HG03439 (cell line): ENCODE results near the gene PRPSAP1.

ENCODE experiments used
- ATAC-seq: cut with Tn5 transposase; IDR thresholded peaks from one replicate; pipeline ENCODE4 v1.9.1; 2021; ENCODE audit warnings: mild to moderate bottlenecking, moderate library complexity; ENCODE audit not compliant: unreplicated experiment

PRPSAP1 gene

DNA sequence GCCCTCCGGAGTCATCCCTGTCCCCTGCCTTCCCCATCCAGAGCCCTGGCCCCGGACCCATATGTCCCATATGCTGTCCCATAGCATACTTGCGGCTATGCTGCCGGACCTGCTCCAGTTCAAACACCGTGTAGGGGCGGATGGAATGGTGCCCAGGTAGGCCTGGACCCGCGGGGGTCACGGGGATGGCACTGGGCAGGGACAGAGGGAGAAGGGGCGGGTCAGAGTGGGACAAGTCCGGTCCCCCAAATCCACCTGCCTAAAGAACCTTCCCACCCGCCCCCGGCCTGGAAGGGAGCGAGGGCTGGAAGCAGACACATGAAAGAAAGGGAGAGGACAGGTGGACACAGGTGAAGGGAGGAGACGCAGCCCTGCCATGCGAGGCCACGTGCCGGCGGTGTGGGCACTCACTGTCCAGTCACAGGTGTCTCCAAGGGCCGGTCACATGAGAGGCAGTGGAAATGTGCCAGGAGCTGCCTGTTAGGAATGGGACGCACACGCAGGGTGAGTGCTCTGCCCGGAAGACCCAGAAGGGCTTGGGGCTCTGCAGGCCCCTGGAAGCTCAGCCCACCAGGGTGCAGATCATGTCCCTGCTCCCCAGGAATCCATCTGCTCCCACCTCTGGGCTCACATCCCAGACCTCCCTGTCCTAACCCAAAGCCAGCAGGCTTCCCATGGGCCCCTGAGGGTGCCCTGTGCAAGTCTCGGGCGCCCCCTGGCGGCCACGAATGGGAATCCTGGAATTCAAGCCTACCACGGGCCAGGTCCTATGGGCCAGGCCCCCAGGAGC is 74.6 kb downstream of the PRPSAP1 start:
- peak; percentile 45 for ATAC-seq

DNA sequence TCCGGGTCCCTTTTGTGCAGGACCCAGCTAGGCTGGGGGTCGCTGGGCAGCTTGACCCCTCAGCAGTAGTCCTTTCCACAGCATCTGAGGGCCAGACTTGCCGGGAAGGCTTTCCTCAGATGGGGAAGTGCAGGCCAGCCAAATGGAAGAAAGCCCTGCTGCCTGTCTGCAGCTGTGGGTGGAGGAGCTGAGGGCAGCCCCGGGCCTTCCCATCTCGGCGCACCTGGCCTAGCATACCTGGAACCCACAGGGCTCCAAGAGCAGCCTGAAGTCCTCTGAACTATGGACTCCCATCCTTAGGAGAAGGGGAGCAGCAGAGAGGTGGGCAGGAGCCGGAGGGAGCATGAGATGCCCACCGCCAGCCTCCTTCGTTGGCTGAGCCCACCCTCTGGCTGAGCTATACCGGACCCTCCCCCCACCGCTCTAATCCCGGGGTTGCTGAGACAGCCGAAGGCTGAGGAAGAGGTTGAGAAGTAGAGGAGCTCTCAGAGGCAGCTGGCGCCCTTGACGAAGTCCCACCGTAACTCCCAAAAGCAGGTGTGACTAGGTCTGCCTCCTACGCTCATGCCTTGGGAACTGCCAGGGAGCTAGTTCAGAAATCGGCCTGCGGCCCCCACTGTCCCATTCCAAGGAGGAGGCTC is 75.3 kb downstream of the PRPSAP1 start:
- no peak for ATAC-seq

DNA sequence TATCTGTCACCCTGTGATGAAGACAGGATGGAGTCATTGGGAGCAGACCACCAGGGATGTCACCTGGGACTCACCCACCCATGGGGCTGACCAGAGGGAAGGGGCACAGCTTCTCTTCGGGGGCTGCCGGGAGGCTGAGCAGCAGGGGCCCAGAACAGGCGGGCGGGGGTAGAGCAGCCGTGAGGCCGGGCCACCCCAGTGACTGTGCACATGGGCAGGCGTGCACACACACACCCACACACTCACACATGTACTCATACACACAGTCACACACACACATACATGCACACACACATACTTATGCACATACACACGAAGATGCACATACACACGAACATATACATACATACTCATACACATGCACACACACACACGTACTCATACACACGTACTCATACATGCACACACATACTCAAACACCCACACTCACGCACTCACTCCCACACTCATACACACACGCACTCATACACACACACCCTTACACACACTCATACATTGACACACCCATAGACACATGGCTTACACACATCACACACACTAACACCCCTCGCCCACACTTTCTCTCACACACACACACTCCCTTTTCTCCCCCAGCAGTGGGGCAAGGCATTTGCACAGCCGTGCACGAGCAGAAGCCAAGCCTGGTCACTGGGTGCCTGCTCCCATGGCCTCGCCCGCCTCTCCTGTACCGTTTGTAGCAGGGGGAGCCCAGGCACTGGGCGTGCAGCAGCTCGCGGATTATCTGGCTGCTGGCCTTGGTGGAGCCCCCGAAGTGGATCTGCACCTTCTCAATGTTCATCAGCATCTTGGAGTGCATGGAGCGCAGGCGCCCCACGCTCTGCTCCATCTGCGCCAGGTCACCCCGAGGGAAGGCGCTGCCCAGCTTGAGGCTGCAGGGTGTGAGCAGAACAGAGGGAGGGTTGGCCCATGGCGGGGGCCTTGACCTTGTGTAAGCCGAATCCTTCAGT is 76.1 kb downstream of the PRPSAP1 start:
- ATAC-seq = no peak

DNA sequence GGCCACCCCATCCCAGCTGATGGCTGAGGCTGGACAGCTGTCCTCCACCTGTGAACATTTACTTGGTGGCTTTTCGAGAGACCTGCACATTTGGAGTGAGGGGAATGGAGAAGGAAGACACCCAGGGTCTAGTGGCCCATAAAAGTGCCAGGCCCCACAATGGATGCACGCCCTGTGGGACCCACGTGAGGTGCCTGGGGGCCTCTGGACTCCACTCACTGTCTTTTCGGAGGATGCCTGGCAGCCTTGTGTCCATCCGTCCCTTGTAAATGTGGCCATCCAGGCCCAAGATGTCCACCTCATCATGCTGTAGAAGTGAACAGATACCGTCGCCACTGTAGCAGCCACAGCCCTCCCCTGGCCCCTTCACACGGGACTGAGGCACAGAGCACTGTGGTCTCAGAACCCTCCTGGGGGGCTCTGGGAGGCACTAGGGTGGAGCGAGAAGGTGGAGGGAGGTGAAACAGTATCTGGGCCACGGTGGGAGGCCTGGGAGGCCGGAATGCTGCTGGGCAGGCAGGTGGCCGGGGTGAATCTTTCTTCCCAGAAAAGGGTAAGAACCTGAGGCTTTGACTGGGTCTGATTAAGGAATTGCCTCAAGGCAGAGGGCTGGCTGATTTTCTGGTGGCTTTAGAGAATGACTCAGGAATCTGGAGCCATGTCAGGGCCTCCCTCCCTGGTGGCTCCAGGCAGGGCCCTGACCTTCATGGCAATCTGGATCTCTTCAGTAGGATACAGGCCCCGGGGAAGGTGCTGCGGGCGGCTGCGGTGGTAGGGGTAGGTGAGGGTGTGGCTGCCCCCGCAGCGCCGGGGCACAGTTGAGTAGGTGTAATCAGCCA is 77.0 kb downstream of the PRPSAP1 start:
- ATAC-seq = no peak

DNA sequence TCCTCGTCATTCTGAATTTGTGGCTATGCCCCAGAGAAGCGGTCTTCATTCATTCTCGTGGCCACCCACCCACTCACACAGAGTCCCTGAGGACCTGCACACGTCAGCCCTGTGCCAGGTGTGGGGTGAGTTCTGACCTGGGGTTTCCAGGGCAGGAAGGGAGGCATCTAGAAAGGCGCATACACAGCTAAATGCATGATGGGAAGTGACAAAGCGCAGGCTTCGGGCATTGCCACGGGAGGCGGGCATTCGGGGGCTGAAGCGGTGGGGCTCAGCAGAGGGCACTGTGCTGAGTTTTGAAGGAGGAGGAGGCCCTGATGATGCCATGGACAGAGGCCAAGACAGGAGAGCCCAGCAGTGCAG is 77.7 kb downstream of the PRPSAP1 start:
- ATAC-seq = no peak

DNA sequence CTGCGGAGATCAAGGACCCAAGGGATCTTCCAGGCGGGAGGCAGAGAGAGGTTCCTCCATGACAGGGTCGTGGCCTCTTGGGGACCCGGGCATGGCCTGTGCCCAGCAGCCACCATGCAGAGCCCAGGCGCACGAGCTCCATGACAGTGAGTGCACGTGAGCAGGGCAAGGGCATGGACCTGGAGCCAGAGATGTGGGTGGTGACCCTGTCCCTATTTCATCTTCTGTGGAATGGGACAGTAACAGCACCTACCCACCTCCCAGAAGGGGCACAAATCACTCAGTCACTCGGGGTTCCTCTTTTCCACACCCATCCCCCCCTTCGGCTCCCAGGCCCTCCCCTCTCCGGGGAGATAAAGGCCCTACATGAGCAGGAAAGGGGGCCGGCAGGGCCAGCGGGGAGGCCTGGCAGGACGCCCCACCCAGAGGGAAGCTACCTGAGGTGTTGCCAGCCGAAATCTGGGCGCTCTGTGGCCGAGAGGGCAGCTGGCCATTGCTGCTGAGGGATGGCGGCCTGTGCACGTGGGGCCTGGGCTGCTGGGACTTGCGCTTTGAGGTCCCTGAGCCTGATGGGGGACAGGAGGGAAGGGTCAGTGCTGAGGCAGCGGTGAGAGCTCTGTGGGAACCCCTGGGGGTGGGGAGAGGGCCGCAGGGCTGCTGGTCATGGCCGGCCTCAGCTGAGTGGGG is 78.2 kb downstream of the PRPSAP1 start:
- ATAC-seq = no peak

DNA sequence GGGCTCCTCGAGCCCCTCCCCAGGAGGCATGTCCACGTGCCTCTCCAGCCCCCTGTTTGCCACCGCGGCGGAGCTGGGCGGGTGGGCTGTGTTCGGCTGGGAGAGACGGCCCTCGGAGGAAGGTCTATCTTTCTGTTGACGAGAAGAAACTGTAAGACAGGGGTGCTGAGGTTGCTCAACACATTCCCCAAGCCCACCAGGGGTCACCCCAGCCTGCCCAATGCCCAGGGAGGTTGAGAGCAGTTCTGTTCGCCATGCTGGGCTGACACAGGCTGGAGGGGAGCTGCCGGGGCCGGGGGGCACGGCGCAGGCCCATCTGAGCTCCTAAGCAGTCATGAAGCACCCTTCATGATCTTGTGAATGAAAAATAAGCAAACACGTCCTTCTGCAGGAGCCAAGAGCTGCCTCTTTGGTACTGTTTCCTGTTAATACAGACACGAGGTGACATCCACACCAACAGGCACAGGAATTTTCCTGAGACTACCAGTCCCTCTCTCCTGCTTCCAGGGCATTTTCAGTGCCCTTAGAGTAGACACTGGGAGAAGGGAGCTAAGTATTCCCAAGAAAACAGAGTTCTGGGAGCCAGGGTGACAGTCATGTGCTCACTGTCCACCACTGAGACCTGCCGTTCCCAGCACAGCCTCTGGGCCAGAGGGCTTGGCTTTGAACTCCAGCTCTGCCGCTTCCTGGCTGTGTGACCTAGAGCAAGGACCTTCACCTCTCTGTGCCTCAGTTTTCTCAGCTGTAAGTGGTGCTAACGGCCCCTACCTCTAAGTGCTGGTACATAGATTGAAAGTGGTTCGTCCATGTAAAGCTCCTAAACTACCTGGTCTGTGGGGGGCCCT is 79.4 kb downstream of the PRPSAP1 start:
- no peak for ATAC-seq

- ATAC-seq = no peak
Observed at GRCh38 chr17:76273445-76274111, 80.1 kb downstream of the PRPSAP1 start.

DNA sequence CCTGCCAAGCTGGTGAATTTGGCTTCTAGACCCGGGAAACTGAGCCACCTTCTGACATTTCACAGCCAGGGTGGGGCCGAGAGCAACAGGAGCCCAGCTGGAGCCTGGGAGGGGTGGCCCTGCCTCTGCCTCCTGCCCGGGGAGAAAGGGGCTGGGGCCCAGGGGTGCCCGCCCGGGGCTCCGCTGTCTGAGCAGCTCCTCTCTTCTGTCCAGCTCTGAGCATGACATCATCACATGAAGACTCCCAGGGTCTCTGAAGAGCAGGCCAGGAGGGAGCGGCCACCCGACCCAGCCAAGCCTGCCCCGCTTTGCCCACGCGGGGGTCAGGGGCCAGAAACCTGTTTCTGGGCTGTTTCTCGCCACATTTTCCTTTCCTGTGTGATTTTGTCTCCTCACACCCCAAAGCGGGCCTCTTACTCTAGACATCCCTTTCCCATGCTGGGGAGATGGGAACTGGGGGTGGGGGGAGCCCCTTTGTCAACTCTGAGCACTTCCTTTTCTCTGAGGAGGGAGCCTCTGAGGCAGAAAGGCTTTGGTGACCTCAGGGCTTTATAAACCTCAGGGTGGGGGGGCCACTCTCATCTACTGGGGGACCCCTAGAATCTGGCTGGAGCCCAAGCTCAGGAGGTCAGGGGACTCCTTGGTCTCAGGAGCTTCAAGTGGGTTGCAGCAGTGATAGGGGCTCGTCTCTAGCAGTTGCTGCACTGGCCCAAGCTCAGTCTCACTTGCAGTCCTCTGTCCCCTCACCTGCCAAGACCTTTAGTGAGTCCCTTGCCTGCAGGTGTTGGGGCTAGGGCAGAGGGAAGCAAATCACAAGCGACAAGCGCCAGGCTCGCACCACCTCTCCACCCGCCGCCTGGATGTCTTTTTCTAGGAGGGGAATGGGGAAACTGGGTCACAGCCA is 80.9 kb downstream of the PRPSAP1 start:
- ATAC-seq = peak; percentile 13

- peak; percentile 39 for ATAC-seq
Observed at GRCh38 chr17:76271669-76272540, 81.8 kb downstream of the PRPSAP1 start.

DNA sequence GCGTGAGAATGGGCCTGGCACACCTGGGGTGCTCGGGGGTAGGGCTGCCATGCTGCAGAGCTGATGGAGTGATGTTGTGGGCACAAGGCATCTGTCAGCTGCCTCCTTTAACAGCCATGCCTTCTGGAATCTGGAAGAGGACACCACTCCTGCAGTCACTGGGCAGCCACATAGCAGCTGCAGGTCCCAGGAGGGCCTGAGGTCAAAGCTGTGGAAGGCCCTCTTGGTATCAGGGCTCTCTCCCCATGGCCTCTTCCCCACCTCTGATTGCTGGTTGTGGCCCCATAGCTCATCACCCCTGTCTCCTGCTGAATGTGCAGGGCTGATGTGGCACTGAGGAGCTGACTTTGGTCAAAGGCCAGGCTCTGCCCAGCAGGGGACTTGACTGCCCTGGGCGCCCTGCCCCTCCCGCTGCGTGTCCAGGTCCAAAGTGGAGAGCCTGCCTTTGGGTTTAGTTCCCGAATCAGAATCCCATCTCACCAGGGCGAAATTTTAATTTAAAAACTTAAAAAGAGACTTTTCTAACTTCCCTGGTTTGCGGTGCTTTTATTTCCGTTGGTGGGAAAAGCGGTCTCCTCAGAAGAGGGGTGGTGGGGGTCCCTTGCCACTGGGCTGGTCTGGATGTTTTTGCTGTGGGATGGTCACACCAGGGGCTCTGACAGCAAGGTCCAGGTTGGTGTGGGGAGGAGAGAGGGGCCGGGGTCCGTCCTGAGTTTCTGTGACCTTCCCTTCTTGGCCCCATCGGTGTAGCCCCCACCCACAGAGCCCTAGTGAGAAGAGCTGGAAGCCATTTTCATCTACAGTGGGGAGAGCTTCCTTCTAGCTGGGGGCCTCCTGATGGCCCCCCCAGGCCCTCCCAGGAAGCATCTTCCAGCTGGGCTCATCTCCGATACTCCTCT is 82.7 kb downstream of the PRPSAP1 start:
- ATAC-seq = peak; percentile 0

DNA sequence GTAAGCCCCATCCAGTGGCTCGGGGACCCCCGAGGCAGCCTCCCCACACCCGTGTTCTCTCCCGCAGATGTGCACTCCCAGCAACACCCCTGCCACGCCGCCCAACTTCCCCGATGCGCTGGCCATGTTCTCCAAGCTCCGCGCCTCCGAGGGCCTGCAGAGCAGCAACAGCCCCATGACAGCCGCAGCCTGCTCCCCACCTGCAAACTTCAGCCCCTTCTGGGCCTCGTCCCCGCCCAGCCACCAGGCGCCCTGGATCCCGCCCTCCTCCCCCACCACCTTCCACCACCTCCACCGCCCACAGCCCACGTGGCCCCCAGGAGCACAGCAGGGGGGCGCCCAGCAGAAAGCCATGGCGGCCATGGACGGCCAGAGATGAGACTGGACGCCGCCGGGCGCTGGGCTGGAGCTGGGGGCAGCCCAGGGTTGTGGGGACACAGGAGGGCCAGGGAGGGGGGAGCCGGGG is 83.6 kb downstream of the PRPSAP1 start:
- no peak for ATAC-seq

GRCh38 chr17:76268991-76269981 is 84.4 kb downstream of the PRPSAP1 start:
- ATAC-seq = no peak
